Measurements from ENCODE around the gene GPRC5C. TPM values are rescaled to one million over a fixed set of nuclear protein-coding genes. Genes with fewer than 3 reads are reported as not detected.

The GPRC5C gene
- total and polyA plus RNA-seq, 2 of the 13 experiments (the other 11 are each of a cell fraction or from before 2014, with no cell fraction given) = 85.6 to 300 TPM

GRCh38 chr17:74427048-74427762, 4.7 kb upstream of the GPRC5C start (continued):
- 0 out of 2 replicates have a peak, but pooled peaks have one; percentile 42 for TF ChIP-seq STAT6 (CRISPR knock-in tag; IDR thresholded peaks at IDR 0.05; ENCODE audit: borderline replicate concordance)
- TF ChIP-seq SRY (CRISPR knock-in tag; IDR thresholded peaks at IDR 0.05) = peak; percentile 79
- TF ChIP-seq NR3C1 (CRISPR knock-in tag; IDR thresholded peaks at IDR 0.05) = no peak
- TF ChIP-seq ZNF615 (CRISPR knock-in tag; IDR thresholded peaks at IDR 0.05; ENCODE audit: borderline replicate concordance) = no peak
- no peak for TF ChIP-seq ZSCAN21 (CRISPR knock-in tag; IDR thresholded peaks at IDR 0.05; ENCODE audit: borderline replicate concordance)
- no peak for TF ChIP-seq ZNF33A (CRISPR knock-in tag; IDR thresholded peaks at IDR 0.05; ENCODE audit: borderline replicate concordance)
- TF ChIP-seq POLR2A (IDR thresholded peaks at IDR 0.05; ENCODE audit: insufficient read depth in 1 of 2, low read depth in 2 of 2, low read length in 2 of 2) = peak; percentile 93 to 97
- TF ChIP-seq TAF1 (CRISPR knock-in tag; IDR thresholded peaks at IDR 0.05) = peak; percentile 98
- TF ChIP-seq SNRNP70 (IDR thresholded peaks at IDR 0.05; ENCODE audit: low read depth, low read length) = no peak
- peak; percentile 88 for TF ChIP-seq GABPB1 (CRISPR knock-in tag; IDR thresholded peaks at IDR 0.05)
- 0 out of 2 replicates have a peak, but pooled peaks have one; percentile 6 for TF ChIP-seq TP53 (CRISPR knock-in tag; conservative IDR thresholded peaks at IDR 0.05)
- TF ChIP-seq MED13 (CRISPR knock-in tag; IDR thresholded peaks at IDR 0.05) = no peak; the same call in 1 of the 2 replicates
- peak; percentile 27; the same call in 1 of the 2 replicates for TF ChIP-seq HMGXB3 (CRISPR knock-in tag; IDR thresholded peaks at IDR 0.05; ENCODE audit: borderline replicate concordance)
- TF ChIP-seq JARID2 (CRISPR knock-in tag; IDR thresholded peaks at IDR 0.05; ENCODE audit: insufficient replicate concordance) = no peak
- TF ChIP-seq ZNF292 (CRISPR knock-in tag; IDR thresholded peaks at IDR 0.05; ENCODE audit: borderline replicate concordance, low read depth) = peak; percentile 61; the same call in 1 of the 2 replicates
- peak; percentile 93 for TF ChIP-seq MED1 (CRISPR knock-in tag; IDR thresholded peaks at IDR 0.05)
- peak; percentile 69; the same call in 1 of the 2 replicates for TF ChIP-seq KLF15 (CRISPR knock-in tag; IDR thresholded peaks at IDR 0.05; ENCODE audit: borderline replicate concordance)
- peak; percentile 75; the same call in 1 of the 2 replicates for TF ChIP-seq PRMT3 (CRISPR knock-in tag; IDR thresholded peaks at IDR 0.05; ENCODE audit: borderline replicate concordance, low read depth)
- TF ChIP-seq ZFP36L1 (CRISPR knock-in tag; IDR thresholded peaks at IDR 0.05) = peak; percentile 66; the same call in 1 of the 2 replicates
- peak; percentile 80 for TF ChIP-seq FOXP4 (CRISPR knock-in tag; IDR thresholded peaks at IDR 0.05)

Measured in HepG2 (cell line).